GM06990 (cell line): Measurements from ENCODE around the gene TXLNA.

Experiments used
- DNase-seq: peaks from one replicate; pipeline ENCODE4 v3.0.0-alpha.2; 2011; ENCODE audit not compliant: insufficient read length; ENCODE audit errors: extremely low read depth
- H3K27me3 ChIP-seq: replicated peaks from 2 replicates; pipeline ENCODE4 v1.6.0; 2011; ENCODE audit warnings: low read length; ENCODE audit not compliant: control insufficient read depth, insufficient read depth
- H3K36me3 ChIP-seq: 2 replicates; pipeline ENCODE4 v1.5.1; 2011; ENCODE audit warnings: low read length; ENCODE audit not compliant: control insufficient read depth, insufficient read depth
- H3K4me3 ChIP-seq: replicated peaks from 2 replicates; pipeline ENCODE4 v1.5.1; 2011; ENCODE audit warnings: low read depth, mild to moderate bottlenecking, control low read depth, low read length
- CTCF ChIP-seq: IDR thresholded peaks from 2 replicates; pipeline ENCODE4 v1.5.1; 2011; ENCODE audit warnings: low read length, control low read depth, mild to moderate bottlenecking, inconsistent platforms; ENCODE audit not compliant: insufficient read depth, poor library complexity, severe bottlenecking

The TXLNA gene

GRCh38 chr1:32197074-32197473 is 17.6 kb downstream of the TXLNA start:
- Histone ChIP-seq H3K4me3 (no peak overlapping the region), H3K27me3 (no peaks in the 10 kb centered on the region), H3K36me3 (peaks cover 44% of the 10 kb centered on the region)
- TF ChIP-seq CTCF: no peak
- DNase-seq: no peak

- DNase-seq: no peak
- H3K36me3 ChIP-seq: peaks cover 39% of the 10 kb centered on the region
- H3K4me3 ChIP-seq: no peak overlapping the region
- no peak for TF ChIP-seq CTCF
- no peaks in the 10 kb centered on the region for H3K27me3 ChIP-seq
Observed at GRCh38 chr1:32197837-32198236, 18.4 kb downstream of the TXLNA start.

GRCh38 chr1:32198237-32199042 is 19.0 kb downstream of the TXLNA start:
- H3K4me3 ChIP-seq: no peak overlapping the region
- no peak for DNase-seq
- TF ChIP-seq CTCF: no peak
- peaks cover 34% of the 10 kb centered on the region for H3K36me3 ChIP-seq
- H3K27me3 ChIP-seq: no peaks in the 10 kb centered on the region

GRCh38 chr1:32199043-32199716 is 19.7 kb downstream of the TXLNA start:
- no peak for DNase-seq
- Histone ChIP-seq H3K27me3 (no peaks in the 10 kb centered on the region), H3K4me3 (no peak overlapping the region), H3K36me3 (peaks cover 33% of the 10 kb centered on the region)
- no peak for TF ChIP-seq CTCF

GRCh38 chr1:32199717-32200072 is 20.2 kb downstream of the TXLNA start:
- H3K4me3 ChIP-seq: peak overlapping the region; percentile 68
- TF ChIP-seq CTCF: no peak
- no peaks in the 10 kb centered on the region for H3K27me3 ChIP-seq
- no peak for DNase-seq
- peaks cover 29% of the 10 kb centered on the region for H3K36me3 ChIP-seq
